ENCODE results near the gene HOXA6.

DNA sequence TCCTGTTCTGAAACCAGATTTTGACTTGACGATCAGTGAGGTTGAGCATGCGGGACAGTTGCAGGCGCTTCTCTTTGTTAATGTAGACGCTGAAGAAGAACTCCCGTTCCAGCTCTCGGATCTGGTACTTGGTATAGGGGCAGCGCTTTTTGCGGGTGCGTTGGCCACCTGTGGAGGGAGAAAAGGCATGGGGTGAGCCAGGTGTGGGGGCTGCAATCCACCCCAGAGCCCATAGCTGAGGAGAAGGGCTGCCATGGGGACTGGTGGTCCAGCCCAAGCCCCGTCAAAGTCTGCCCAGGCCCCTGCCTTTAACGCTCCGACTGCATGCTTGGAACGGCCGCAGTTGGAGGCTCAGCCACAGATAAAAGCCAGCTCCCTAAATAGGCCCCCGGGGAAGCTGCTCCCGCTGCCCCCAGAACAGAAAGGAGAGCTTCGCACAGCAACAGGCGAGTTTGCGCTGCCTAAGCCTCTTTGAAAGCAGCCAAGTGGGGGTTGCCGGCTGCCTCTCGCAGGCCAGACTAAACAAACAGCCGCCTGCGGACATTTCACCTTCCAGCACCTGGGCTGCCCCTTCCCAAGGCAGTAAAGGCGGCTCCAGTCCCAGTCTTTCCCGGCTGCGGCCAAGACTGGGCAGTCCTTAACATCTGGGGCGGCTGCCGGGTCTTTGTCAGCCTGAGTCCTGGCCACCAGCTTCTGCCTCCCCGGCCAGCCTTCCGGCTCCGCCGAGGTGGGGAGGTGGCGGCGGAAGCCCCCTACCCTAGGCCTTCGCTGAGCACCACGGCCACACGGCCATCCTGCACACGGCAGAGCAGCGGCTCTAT is 35.5 kb upstream of the HOXA6 start:
- TF ChIP-seq, protein P1, sequence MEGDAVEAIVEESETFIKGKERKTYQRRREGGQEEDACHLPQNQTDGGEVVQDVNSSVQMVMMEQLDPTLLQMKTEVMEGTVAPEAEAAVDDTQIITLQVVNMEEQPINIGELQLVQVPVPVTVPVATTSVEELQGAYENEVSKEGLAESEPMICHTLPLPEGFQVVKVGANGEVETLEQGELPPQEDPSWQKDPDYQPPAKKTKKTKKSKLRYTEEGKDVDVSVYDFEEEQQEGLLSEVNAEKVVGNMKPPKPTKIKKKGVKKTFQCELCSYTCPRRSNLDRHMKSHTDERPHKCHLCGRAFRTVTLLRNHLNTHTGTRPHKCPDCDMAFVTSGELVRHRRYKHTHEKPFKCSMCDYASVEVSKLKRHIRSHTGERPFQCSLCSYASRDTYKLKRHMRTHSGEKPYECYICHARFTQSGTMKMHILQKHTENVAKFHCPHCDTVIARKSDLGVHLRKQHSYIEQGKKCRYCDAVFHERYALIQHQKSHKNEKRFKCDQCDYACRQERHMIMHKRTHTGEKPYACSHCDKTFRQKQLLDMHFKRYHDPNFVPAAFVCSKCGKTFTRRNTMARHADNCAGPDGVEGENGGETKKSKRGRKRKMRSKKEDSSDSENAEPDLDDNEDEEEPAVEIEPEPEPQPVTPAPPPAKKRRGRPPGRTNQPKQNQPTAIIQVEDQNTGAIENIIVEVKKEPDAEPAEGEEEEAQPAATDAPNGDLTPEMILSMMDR (IDR thresholded peaks at IDR 0.05 in 2 of 3, conservative IDR thresholded peaks at IDR 0.05 in 1 of 3; ENCODE audit: insufficient read depth in 2 of 3, low read depth in 1 of 3, low read length in 3 of 3): no peak
- TF ChIP-seq, protein P2, sequence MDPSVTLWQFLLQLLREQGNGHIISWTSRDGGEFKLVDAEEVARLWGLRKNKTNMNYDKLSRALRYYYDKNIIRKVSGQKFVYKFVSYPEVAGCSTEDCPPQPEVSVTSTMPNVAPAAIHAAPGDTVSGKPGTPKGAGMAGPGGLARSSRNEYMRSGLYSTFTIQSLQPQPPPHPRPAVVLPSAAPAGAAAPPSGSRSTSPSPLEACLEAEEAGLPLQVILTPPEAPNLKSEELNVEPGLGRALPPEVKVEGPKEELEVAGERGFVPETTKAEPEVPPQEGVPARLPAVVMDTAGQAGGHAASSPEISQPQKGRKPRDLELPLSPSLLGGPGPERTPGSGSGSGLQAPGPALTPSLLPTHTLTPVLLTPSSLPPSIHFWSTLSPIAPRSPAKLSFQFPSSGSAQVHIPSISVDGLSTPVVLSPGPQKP (CRISPR knock-in tag; IDR thresholded peaks at IDR 0.05): no peak
- TF ChIP-seq, protein P3, sequence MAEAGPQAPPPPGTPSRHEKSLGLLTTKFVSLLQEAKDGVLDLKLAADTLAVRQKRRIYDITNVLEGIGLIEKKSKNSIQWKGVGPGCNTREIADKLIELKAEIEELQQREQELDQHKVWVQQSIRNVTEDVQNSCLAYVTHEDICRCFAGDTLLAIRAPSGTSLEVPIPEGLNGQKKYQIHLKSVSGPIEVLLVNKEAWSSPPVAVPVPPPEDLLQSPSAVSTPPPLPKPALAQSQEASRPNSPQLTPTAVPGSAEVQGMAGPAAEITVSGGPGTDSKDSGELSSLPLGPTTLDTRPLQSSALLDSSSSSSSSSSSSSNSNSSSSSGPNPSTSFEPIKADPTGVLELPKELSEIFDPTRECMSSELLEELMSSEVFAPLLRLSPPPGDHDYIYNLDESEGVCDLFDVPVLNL (CRISPR knock-in tag; IDR thresholded peaks at IDR 0.05; ENCODE audit: low read depth): no peak
- TF ChIP-seq HMG20B (CRISPR knock-in tag; IDR thresholded peaks at IDR 0.05) (no peak), POLR2A (conservative IDR thresholded peaks at IDR 0.05) (no peak), KLF6 (CRISPR knock-in tag; IDR thresholded peaks at IDR 0.05; ENCODE audit: borderline replicate concordance) (no peak), FOSL1 (tag; conservative IDR thresholded peaks at IDR 0.05) (no peak), SETDB1 (IDR thresholded peaks at IDR 0.05; ENCODE audit: low read length) (no peak), NRF1 (conservative IDR thresholded peaks at IDR 0.05 in 1 of 2, IDR thresholded peaks at IDR 0.05 in 1 of 2) (no peak)
- TF ChIP-seq, protein P4, sequence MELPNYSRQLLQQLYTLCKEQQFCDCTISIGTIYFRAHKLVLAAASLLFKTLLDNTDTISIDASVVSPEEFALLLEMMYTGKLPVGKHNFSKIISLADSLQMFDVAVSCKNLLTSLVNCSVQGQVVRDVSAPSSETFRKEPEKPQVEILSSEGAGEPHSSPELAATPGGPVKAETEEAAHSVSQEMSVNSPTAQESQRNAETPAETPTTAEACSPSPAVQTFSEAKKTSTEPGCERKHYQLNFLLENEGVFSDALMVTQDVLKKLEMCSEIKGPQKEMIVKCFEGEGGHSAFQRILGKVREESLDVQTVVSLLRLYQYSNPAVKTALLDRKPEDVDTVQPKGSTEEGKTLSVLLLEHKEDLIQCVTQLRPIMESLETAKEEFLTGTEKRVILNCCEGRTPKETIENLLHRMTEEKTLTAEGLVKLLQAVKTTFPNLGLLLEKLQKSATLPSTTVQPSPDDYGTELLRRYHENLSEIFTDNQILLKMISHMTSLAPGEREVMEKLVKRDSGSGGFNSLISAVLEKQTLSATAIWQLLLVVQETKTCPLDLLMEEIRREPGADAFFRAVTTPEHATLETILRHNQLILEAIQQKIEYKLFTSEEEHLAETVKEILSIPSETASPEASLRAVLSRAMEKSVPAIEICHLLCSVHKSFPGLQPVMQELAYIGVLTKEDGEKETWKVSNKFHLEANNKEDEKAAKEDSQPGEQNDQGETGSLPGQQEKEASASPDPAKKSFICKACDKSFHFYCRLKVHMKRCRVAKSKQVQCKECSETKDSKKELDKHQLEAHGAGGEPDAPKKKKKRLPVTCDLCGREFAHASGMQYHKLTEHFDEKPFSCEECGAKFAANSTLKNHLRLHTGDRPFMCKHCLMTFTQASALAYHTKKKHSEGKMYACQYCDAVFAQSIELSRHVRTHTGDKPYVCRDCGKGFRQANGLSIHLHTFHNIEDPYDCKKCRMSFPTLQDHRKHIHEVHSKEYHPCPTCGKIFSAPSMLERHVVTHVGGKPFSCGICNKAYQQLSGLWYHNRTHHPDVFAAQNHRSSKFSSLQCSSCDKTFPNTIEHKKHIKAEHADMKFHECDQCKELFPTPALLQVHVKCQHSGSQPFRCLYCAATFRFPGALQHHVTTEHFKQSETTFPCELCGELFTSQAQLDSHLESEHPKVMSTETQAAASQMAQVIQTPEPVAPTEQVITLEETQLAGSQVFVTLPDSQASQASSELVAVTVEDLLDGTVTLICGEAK (IDR thresholded peaks at IDR 0.05): no peak
- TF ChIP-seq, protein P4 (CRISPR knock-in tag; IDR thresholded peaks at IDR 0.05): no peak
